CD4-positive, alpha-beta T cell treated with Interleukin-4 for 4 hours (primary cell): ENCODE measurements around the gene BEND4.

ENCODE experiments used
- DNase-seq: peaks from one replicate; pipeline ENCODE4 v3.0.0-alpha.2; 2020

The BEND4 gene

GRCh38 chr4:42101446-42101975, 50.9 kb downstream of the BEND4 start:
- no peak for DNase-seq

GRCh38 chr4:42088386-42088785, 64.1 kb downstream of the BEND4 start:
- no peak for DNase-seq

- DNase-seq: no peak
These were observed 68.6 kb downstream of the BEND4 start for GRCh38 chr4:42083816-42084215.

- no peak for DNase-seq
These were observed 72.1 kb downstream of the BEND4 start for GRCh38 chr4:42080306-42080705.

- DNase-seq: no peak
These were observed 74.2 kb downstream of the BEND4 start for GRCh38 chr4:42078184-42078801.

- no peak for DNase-seq
These were observed 78.2 kb downstream of the BEND4 start for GRCh38 chr4:42074294-42074693.

- DNase-seq: no peak
These were observed 82.0 kb downstream of the BEND4 start for GRCh38 chr4:42070463-42070862.

- no peak for DNase-seq
These were observed 85.2 kb downstream of the BEND4 start for GRCh38 chr4:42067264-42067663.

- no peak for DNase-seq
These were observed 86.1 kb downstream of the BEND4 start for GRCh38 chr4:42066402-42066801.
